Thyroid gland (tissue), 4 donors: ENCODE results near the gene PGP. TPM values are rescaled to one million over a fixed set of nuclear protein-coding genes. Genes with fewer than 3 reads are reported as not detected.

Experiments used
- DNase-seq, 2 donors: peaks; one replicate each; pipeline ENCODE4 v3.0.0-alpha.2; 2019
- H3K27ac ChIP-seq, 3 donors: fragments of 200-600 bp; sonication (generic); 1 replicate in 2 of 3; 2 replicates in 1 of 3; pipeline ENCODE4 v1.5.1; 2016 to 2019; ENCODE audit warnings: mild to moderate bottlenecking in 1 of 3, moderate library complexity in 1 of 3
- H3K27me3 ChIP-seq: fragments of 200-600 bp; sonication (generic); one replicate; pipeline ENCODE4 v1.5.1; 2019
- H3K36me3 ChIP-seq, 2 donors: fragments of 200-600 bp; sonication (generic); one replicate each; pipeline ENCODE4 v1.5.1; 2016 to 2019
- H3K4me1 ChIP-seq, 2 donors: fragments of 200-600 bp; sonication (generic); one replicate each; pipeline ENCODE4 v1.5.1; 2017 to 2019
- H3K4me3 ChIP-seq, 3 donors: fragments of 200-600 bp; sonication (generic); replicated peaks in 1 of 3; 1 replicate in 2 of 3; 2 replicates in 1 of 3; pipeline ENCODE4 v1.5.1; 2016; ENCODE audit warnings: mild to moderate bottlenecking in 1 of 3
- H3K9me3 ChIP-seq: fragments of 200-600 bp; sonication (generic); one replicate; pipeline ENCODE4 v1.5.1; 2017
- CTCF ChIP-seq, 6 experiments: fragments of 200-600 bp in 3 of 6; fragments of 450-650 bp in 3 of 6; sonication (generic) in 3 of 6; IDR thresholded peaks; one replicate each; pipeline ENCODE4 v1.5.1; 2016 to 2019; ENCODE audit warnings: antibody characterized with exemption in 6 of 6, mild to moderate bottlenecking in 2 of 6, inconsistent platforms in 1 of 6, moderate library complexity in 1 of 6
- POLR2A ChIP-seq, 2 donors: fragments of 450-650 bp; IDR thresholded peaks; one replicate each; pipeline ENCODE4 v1.6.1; 2017; ENCODE audit warnings: antibody characterized with exemption in 2 of 2, mild to moderate bottlenecking in 2 of 2, moderate library complexity in 1 of 2
- WGBS, 2 donors: methylation state at CpG; one replicate each; pipeline ENCODE4 v1.1.5; 2017; 5-methylcytosine and 5-hydroxymethylcytosine counted together
- intact Hi-C: fragments of 100-400 bp; cut with DNase I; formaldehyde crosslinking; loops from one replicate; pipeline ENCODE4 v1.15.1; 2023
- total RNA-seq, 4 donors: library from RNA; depleted of rRNA; stranded (reverse); fragments of >200 nt; gene quantifications; one replicate each; pipeline ENCODE4 v1.2.3, GENCODE V29; 2016

PGP gene
- total RNA-seq, 4 donors from 2014 or later: 13.4 to 44.0 (median 28.8) TPM

GRCh38 chr16:2226245-2226793 lies 11.7 kb upstream of the PGP start:
- Histone ChIP-seq H3K27ac (no peak overlapping the region), H3K4me1 (peaks cover 29 to 39% of the 10 kb centered on the region in 2 donors), H3K9me3 (no peaks in the 10 kb centered on the region), H3K36me3 (peaks cover 19 to 24% of the 10 kb centered on the region in 2 donors), H3K27me3 (no peaks in the 10 kb centered on the region), H3K4me3 (no peak overlapping the region)
- TF ChIP-seq POLR2A (IDR thresholded peaks at IDR 0.05) (no peak), CTCF (IDR thresholded peaks at IDR 0.05) (no peak)
- WGBS, 2 donors: 82 to 87% methylated on average over 9 of the region's 9 CpGs
- DNase-seq: no peak
- intact Hi-C loops: no loop called here

GRCh38 chr16:2223942-2224486 lies 9.4 kb upstream of the PGP start:
- peak; percentile 59 to 62 for DNase-seq
- Histone ChIP-seq H3K4me1 (peaks cover 10 to 23% of the 10 kb centered on the region in 2 donors), H3K27ac (peak overlapping the region; percentile 30 to 86 (median 62)), H3K36me3 (peaks cover 8 to 11% of the 10 kb centered on the region in 2 donors), H3K27me3 (no peaks in the 10 kb centered on the region), H3K4me3 (peak overlapping the region; percentile 38 to 94 (median 72)), H3K9me3 (no peaks in the 10 kb centered on the region)
- intact Hi-C loops: no loop called here
- 8 to 20% methylated on average over 8 to 19 of the region's 22 CpGs for WGBS, 2 donors
- TF ChIP-seq CTCF (IDR thresholded peaks at IDR 0.05) (peak in 2 of 6 experiments; percentile 17 to 38), POLR2A (IDR thresholded peaks at IDR 0.05) (no peak)

- peaks cover 10 to 24% of the 10 kb centered on the region in 2 donors for H3K4me1 ChIP-seq
- H3K4me3 ChIP-seq: peak within 1 kb of the TSS; percentile 38 to 94 (median 72)
- H3K27me3 ChIP-seq: no peaks in the 10 kb centered on the region
- H3K36me3 ChIP-seq: peaks cover 2 to 5% of the 10 kb centered on the region in 2 donors
- WGBS, 2 donors: 0% methylated on average over 47 of the region's 82 CpGs; no CpG with 5 or more reads in 1 of the 2 donors
- H3K27ac ChIP-seq: peak within 1 kb of the TSS; percentile 62 to 86 (median 71)
- no peaks in the 10 kb centered on the region for H3K9me3 ChIP-seq
- TF ChIP-seq POLR2A (IDR thresholded peaks at IDR 0.05) (peak; percentile 31 to 92), CTCF (IDR thresholded peaks at IDR 0.05) (no peak)
- intact Hi-C loops: no loop called here
- DNase-seq: peak; percentile 100
These were observed 8.7 kb upstream of the PGP start, which contains the start of gene E4F1 for GRCh38 chr16:2223221-2223941. Gene E4F1 (plus strand): TSS chr16:2223591. CDS start chr16:2223614, 23 bp downstream.

- WGBS, 2 donors: 96 to 97% methylated on average over 4 of the region's 4 CpGs
- DNase-seq: no peak
- Histone ChIP-seq H3K36me3 (no peaks in the 10 kb centered on the region), H3K4me3 (no peak overlapping the region), H3K27ac (no peak overlapping the region), H3K4me1 (peaks cover 21 to 37% of the 10 kb centered on the region in 2 donors), H3K9me3 (no peaks in the 10 kb centered on the region), H3K27me3 (no peaks in the 10 kb centered on the region)
- intact Hi-C loops: no loop called here
- no peak for TF ChIP-seq CTCF (IDR thresholded peaks at IDR 0.05)
- TF ChIP-seq POLR2A (IDR thresholded peaks at IDR 0.05): no peak
These were observed 1.7 kb upstream of the PGP start for GRCh38 chr16:2216330-2216729.
